ENCODE results near the gene ABITRAM.
A peak's percentile ranks its signal among the peaks of the same experiment; 100 is the strongest.

The ABITRAM gene

GRCh38 chr9:108973895-108974294 is 39.7 kb downstream of the ABITRAM start:
- H3K4me3 ChIP-seq (ENCODE audit: low read depth, low read length) = no peak overlapping the region
- DNase-seq (ENCODE audit: low read depth) = peak; percentile 3

GRCh38 chr9:108978205-108978604 is 44.0 kb downstream of the ABITRAM start:
- no peak for DNase-seq (ENCODE audit: low read depth)
- H3K4me3 ChIP-seq (ENCODE audit: low read depth, low read length) = no peak overlapping the region

- DNase-seq (ENCODE audit: low read depth) = no peak
- no peak overlapping the region for H3K4me3 ChIP-seq (ENCODE audit: low read depth, low read length)
Measured at GRCh38 chr9:108980893-108981292, 46.7 kb downstream of the ABITRAM start.

- no peak overlapping the region for H3K4me3 ChIP-seq (ENCODE audit: low read depth, low read length)
- DNase-seq (ENCODE audit: low read depth) = no peak
Measured at GRCh38 chr9:108983885-108984284, 49.7 kb downstream of the ABITRAM start.
